ENCODE measurements around the gene GDF15.

Gene GDF15

GRCh38 chr19:18364826-18365528 is 21.0 kb upstream of the GDF15 start:
- Histone ChIP-seq H3K4me2 (ENCODE audit: low read depth, low read length, poor library complexity, severe bottlenecking) (no peak overlapping the region), H3K27me3 (ENCODE audit: low read length) (no peaks in the 10 kb centered on the region), H4K20me1 (ENCODE audit: low read depth, low read length) (no peaks in the 10 kb centered on the region), H3K4me3 (ENCODE audit: insufficient read depth, low read length, poor library complexity, severe bottlenecking) (no peak overlapping the region), H3K9me2 (replicated peaks; ENCODE audit: insufficient read depth, low read length) (no peaks in the 10 kb centered on the region), H3K36me3 (ENCODE audit: low read length) (no peaks in the 10 kb centered on the region), H3K9ac (ENCODE audit: low read length) (no peak overlapping the region), H3K79me2 (ENCODE audit: insufficient read depth, low read length) (no peaks in the 10 kb centered on the region), H3K9me3 (ENCODE audit: insufficient read depth, low read length) (no peaks in the 10 kb centered on the region), H2AFZ (ENCODE audit: low read depth, low read length, severe bottlenecking) (no peak overlapping the region), H3K27ac (ENCODE audit: low read depth, low read length) (no peak overlapping the region), H3F3A (ENCODE audit: insufficient read depth) (no peaks in the 10 kb centered on the region)
- no peak for TF ChIP-seq CTCF (IDR thresholded peaks at IDR 0.05; ENCODE audit: insufficient read depth, low read length, poor library complexity, severe bottlenecking)
- TF ChIP-seq EZH2phosphoT487 (conservative IDR thresholded peaks at IDR 0.05; ENCODE audit: low read length): no peak

GRCh38 chr19:18366021-18366435 is 19.9 kb upstream of the GDF15 start:
- H3K4me2 ChIP-seq (ENCODE audit: low read depth, low read length, poor library complexity, severe bottlenecking): no peak overlapping the region
- no peaks in the 10 kb centered on the region for H3K79me2 ChIP-seq (ENCODE audit: insufficient read depth, low read length)
- H3K9me3 ChIP-seq (ENCODE audit: insufficient read depth, low read length): no peaks in the 10 kb centered on the region
- no peaks in the 10 kb centered on the region for H3K27me3 ChIP-seq (ENCODE audit: low read length)
- TF ChIP-seq EZH2phosphoT487 (conservative IDR thresholded peaks at IDR 0.05; ENCODE audit: low read length): no peak
- no peak for TF ChIP-seq CTCF (IDR thresholded peaks at IDR 0.05; ENCODE audit: insufficient read depth, low read length, poor library complexity, severe bottlenecking)
- no peaks in the 10 kb centered on the region for H3K36me3 ChIP-seq (ENCODE audit: low read length)
- no peak overlapping the region for H3K4me3 ChIP-seq (ENCODE audit: insufficient read depth, low read length, poor library complexity, severe bottlenecking)
- no peak overlapping the region for H3K9ac ChIP-seq (ENCODE audit: low read length)
- no peaks in the 10 kb centered on the region for H3F3A ChIP-seq (ENCODE audit: insufficient read depth)
- no peak overlapping the region for H3K27ac ChIP-seq (ENCODE audit: low read depth, low read length)
- H4K20me1 ChIP-seq (ENCODE audit: low read depth, low read length): no peaks in the 10 kb centered on the region
- no peaks in the 10 kb centered on the region for H3K9me2 ChIP-seq (replicated peaks; ENCODE audit: insufficient read depth, low read length)
- no peak overlapping the region for H2AFZ ChIP-seq (ENCODE audit: low read depth, low read length, severe bottlenecking)

GRCh38 chr19:18368504-18369222 is 17.3 kb upstream of the GDF15 start:
- Histone ChIP-seq H3K9ac (ENCODE audit: low read length) (no peak overlapping the region), H3K27me3 (ENCODE audit: low read length) (no peaks in the 10 kb centered on the region), H3K79me2 (ENCODE audit: insufficient read depth, low read length) (no peaks in the 10 kb centered on the region), H3F3A (ENCODE audit: insufficient read depth) (no peaks in the 10 kb centered on the region), H3K36me3 (ENCODE audit: low read length) (no peaks in the 10 kb centered on the region), H3K4me2 (ENCODE audit: low read depth, low read length, poor library complexity, severe bottlenecking) (no peak overlapping the region), H3K4me3 (ENCODE audit: insufficient read depth, low read length, poor library complexity, severe bottlenecking) (no peak overlapping the region), H4K20me1 (ENCODE audit: low read depth, low read length) (no peaks in the 10 kb centered on the region), H3K9me2 (replicated peaks; ENCODE audit: insufficient read depth, low read length) (no peaks in the 10 kb centered on the region), H3K27ac (ENCODE audit: low read depth, low read length) (no peak overlapping the region), H3K9me3 (ENCODE audit: insufficient read depth, low read length) (no peaks in the 10 kb centered on the region), H2AFZ (ENCODE audit: low read depth, low read length, severe bottlenecking) (no peak overlapping the region)
- TF ChIP-seq CTCF (IDR thresholded peaks at IDR 0.05; ENCODE audit: insufficient read depth, low read length, poor library complexity, severe bottlenecking) (no peak), EZH2phosphoT487 (conservative IDR thresholded peaks at IDR 0.05; ENCODE audit: low read length) (no peak)
